ENCODE data around the gene CCDC28A. TPM values are rescaled to one million over a fixed set of nuclear protein-coding genes. Genes with fewer than 3 reads are reported as not detected.

CCDC28A gene
- total RNA-seq, 4 donors from 2014 or later, result 12.0 to 31.4 (median 19.6) TPM

DNA sequence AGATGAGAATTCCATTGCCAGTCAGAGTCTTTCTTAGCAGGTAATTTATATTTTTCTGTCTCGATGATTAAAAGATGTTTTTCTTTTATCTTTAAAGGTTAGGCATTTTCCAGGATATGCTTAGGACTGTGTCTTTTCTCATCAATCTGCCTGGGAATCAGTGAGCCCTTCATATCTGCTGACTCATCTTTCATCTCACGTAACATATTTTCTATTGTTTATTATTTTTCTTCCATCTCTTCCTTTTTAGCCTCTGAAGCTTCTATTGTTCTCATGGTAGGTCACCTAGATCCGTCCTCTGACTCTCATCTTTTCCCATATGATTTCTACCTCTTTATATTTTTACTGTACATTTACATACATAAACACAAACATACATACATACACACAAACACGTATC, 8.7 kb downstream of the CCDC28A start:
- no peak for DNase-seq
- no peaks in the 10 kb centered on the region for H3K27me3 ChIP-seq
- no peaks in the 10 kb centered on the region for H3K4me1 ChIP-seq
- H3K9me3 ChIP-seq, result no peaks in the 10 kb centered on the region
- intact Hi-C loops (cut with DNase I; ENCODE audit: low total_unique reads) (no loop called here), in situ Hi-C loops (cut with MboI; ENCODE audit: low pct_ligation_motif_present in 1 of 4, low pct_unique_long_range_greater_than_20kb in 1 of 4, low sequenced_read_pairs in 3 of 4) (no loop called here)
- no peak overlapping the region for H3K4me3 ChIP-seq
- TF ChIP-seq POLR2A (IDR thresholded peaks at IDR 0.05), result no peak
- no peak for TF ChIP-seq POLR2AphosphoS5 (IDR thresholded peaks at IDR 0.05)
- TF ChIP-seq EP300 (IDR thresholded peaks at IDR 0.05; ENCODE audit: low read depth), result no peak
- TF ChIP-seq, protein P1, sequence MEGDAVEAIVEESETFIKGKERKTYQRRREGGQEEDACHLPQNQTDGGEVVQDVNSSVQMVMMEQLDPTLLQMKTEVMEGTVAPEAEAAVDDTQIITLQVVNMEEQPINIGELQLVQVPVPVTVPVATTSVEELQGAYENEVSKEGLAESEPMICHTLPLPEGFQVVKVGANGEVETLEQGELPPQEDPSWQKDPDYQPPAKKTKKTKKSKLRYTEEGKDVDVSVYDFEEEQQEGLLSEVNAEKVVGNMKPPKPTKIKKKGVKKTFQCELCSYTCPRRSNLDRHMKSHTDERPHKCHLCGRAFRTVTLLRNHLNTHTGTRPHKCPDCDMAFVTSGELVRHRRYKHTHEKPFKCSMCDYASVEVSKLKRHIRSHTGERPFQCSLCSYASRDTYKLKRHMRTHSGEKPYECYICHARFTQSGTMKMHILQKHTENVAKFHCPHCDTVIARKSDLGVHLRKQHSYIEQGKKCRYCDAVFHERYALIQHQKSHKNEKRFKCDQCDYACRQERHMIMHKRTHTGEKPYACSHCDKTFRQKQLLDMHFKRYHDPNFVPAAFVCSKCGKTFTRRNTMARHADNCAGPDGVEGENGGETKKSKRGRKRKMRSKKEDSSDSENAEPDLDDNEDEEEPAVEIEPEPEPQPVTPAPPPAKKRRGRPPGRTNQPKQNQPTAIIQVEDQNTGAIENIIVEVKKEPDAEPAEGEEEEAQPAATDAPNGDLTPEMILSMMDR (IDR thresholded peaks at IDR 0.05), result no peak
- WGBS, 2 donors (ENCODE audit: low coverage in 1 of 2), result 87 to 93% methylated on average over 4 of the region's 4 CpGs
- no peak overlapping the region for H3K27ac ChIP-seq
- H3K36me3 ChIP-seq, result peaks cover 0 to 52% (median 18%) of the 10 kb centered on the region in 4 donors

DNA sequence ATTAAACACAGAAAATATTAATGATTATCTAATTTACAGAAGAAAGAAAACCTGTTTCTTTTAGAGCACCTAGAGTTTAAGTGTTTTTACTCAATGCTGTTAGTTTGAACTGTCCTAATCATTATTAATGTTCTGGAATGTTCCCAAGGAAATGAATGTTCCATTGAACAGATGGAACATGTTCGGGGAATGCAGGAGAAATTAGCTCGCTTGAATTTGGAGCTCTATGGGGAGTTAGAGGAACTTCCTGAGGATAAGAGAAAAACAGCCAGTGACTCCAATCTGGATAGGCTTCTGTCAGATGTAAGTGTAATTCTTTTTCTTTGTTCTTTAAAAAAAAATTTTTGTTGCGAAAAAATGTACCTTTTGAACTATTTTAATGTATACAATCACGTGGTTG, 11.5 kb downstream of the CCDC28A start:
- in situ Hi-C loops (cut with MboI; ENCODE audit: low pct_ligation_motif_present in 1 of 4, low pct_unique_long_range_greater_than_20kb in 1 of 4, low sequenced_read_pairs in 3 of 4), result no loop called here
- H3K4me3 ChIP-seq, result no peak overlapping the region
- no peak overlapping the region for H3K27ac ChIP-seq
- no peak for TF ChIP-seq POLR2A (IDR thresholded peaks at IDR 0.05)
- TF ChIP-seq, protein P1 (IDR thresholded peaks at IDR 0.05), result no peak
- no peak for TF ChIP-seq EP300 (IDR thresholded peaks at IDR 0.05; ENCODE audit: low read depth)
- no peak for TF ChIP-seq POLR2AphosphoS5 (IDR thresholded peaks at IDR 0.05)
- H3K9me3 ChIP-seq, result no peaks in the 10 kb centered on the region
- no peaks in the 10 kb centered on the region for H3K27me3 ChIP-seq
- WGBS, 2 donors (ENCODE audit: low coverage in 1 of 2), result 47 to 83% methylated on average over 4 of the region's 4 CpGs
- intact Hi-C loops (cut with DNase I; ENCODE audit: low total_unique reads), result no loop called here
- DNase-seq, result no peak
- H3K36me3 ChIP-seq, result peaks cover 0 to 57% (median 15%) of the 10 kb centered on the region in 4 donors
- H3K4me1 ChIP-seq, result no peaks in the 10 kb centered on the region

DNA sequence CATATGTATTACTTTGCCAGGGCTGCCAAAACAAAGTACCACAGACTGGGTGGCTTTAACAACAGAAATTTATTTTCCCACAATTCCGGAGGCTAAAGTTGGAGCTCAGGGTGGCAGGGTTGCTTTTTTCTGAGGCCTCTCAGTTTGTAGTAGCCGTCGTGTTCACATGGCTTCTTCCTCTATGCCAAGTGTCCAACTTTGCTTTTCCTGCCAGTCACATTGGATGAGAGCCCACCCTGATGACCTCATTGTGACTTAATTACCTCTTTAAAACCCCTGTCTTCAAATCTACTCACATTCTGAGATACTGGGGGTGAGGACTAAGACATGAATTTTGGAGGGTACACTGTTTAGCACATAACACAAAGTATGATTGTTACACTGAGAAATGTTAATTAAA, 12.4 kb downstream of the CCDC28A start:
- Histone ChIP-seq H3K4me1 (no peaks in the 10 kb centered on the region), H3K36me3 (peaks cover 0 to 48% (median 15%) of the 10 kb centered on the region in 4 donors), H3K9me3 (no peaks in the 10 kb centered on the region), H3K27ac (no peak overlapping the region), H3K4me3 (no peak overlapping the region), H3K27me3 (no peaks in the 10 kb centered on the region)
- intact Hi-C loops (cut with DNase I; ENCODE audit: low total_unique reads) (no loop called here), in situ Hi-C loops (cut with MboI; ENCODE audit: low pct_ligation_motif_present in 1 of 4, low pct_unique_long_range_greater_than_20kb in 1 of 4, low sequenced_read_pairs in 3 of 4) (no loop called here)
- 81 to 83% methylated on average over 3 of the region's 3 CpGs for WGBS, 2 donors (ENCODE audit: low coverage in 1 of 2)
- TF ChIP-seq EP300 (IDR thresholded peaks at IDR 0.05; ENCODE audit: low read depth) (no peak), POLR2AphosphoS5 (IDR thresholded peaks at IDR 0.05) (no peak), POLR2A (IDR thresholded peaks at IDR 0.05) (no peak)
- TF ChIP-seq, protein P1 (IDR thresholded peaks at IDR 0.05), result no peak
- DNase-seq, result no peak

DNA sequence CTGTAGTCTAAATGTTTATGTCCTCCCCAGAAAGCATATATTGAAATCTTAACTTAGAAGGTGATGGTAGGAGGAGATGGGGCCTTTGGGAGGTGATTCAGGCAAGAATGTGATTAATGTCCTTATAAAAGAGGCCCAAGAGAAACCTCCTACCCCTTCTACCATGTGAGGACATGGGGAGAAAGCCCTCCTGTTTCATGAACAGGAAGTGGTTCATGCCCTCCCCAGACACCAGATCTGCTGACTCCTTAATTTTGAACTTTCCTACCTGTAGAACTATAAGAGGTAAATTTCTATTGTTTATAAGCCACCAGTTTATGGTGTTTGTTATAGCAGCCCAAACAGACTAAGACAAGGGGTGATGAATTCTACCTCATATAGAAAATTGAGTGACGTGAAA, 13.6 kb downstream of the CCDC28A start:
- intact Hi-C loops (cut with DNase I; ENCODE audit: low total_unique reads), result no loop called here
- H3K27me3 ChIP-seq, result no peaks in the 10 kb centered on the region
- no peak overlapping the region for H3K4me3 ChIP-seq
- H3K36me3 ChIP-seq, result peaks cover 0 to 40% (median 11%) of the 10 kb centered on the region in 4 donors
- no peaks in the 10 kb centered on the region for H3K9me3 ChIP-seq
- in situ Hi-C loops (cut with MboI; ENCODE audit: low pct_ligation_motif_present in 1 of 4, low pct_unique_long_range_greater_than_20kb in 1 of 4, low sequenced_read_pairs in 3 of 4), result no loop called here
- 83 to 95% methylated on average over 1 of the region's 1 CpG for WGBS, 2 donors (ENCODE audit: low coverage in 1 of 2)
- H3K4me1 ChIP-seq, result no peaks in the 10 kb centered on the region
- H3K27ac ChIP-seq, result no peak overlapping the region
- DNase-seq, result no peak
- no peak for TF ChIP-seq EP300 (IDR thresholded peaks at IDR 0.05; ENCODE audit: low read depth)
- TF ChIP-seq, protein P1 (IDR thresholded peaks at IDR 0.05), result no peak
- TF ChIP-seq POLR2AphosphoS5 (IDR thresholded peaks at IDR 0.05), result no peak
- no peak for TF ChIP-seq POLR2A (IDR thresholded peaks at IDR 0.05)
